ENCODE data around the gene DPP10.

The DPP10 gene

GRCh38 chr2:115596659-115597375, 1154.4 kb downstream of the DPP10 start:
- no peak for DNase-seq

- no peak for DNase-seq
Measured at GRCh38 chr2:115603285-115603684, 1160.8 kb downstream of the DPP10 start.

GRCh38 chr2:115606350-115606749, 1163.9 kb downstream of the DPP10 start:
- no peak for DNase-seq

- no peak for DNase-seq
Measured at GRCh38 chr2:115609978-115610377, 1167.5 kb downstream of the DPP10 start.

- no peak for DNase-seq
Measured at GRCh38 chr2:115610888-115611287, 1168.4 kb downstream of the DPP10 start.

GRCh38 chr2:115624332-115624731, 1181.9 kb downstream of the DPP10 start:
- no peak for DNase-seq

- DNase-seq: no peak
Measured at GRCh38 chr2:115634578-115634977, 1192.1 kb downstream of the DPP10 start.

GRCh38 chr2:115635430-115635829, 1193.0 kb downstream of the DPP10 start:
- no peak for DNase-seq

GRCh38 chr2:115649731-115650130, 1207.3 kb downstream of the DPP10 start:
- DNase-seq: no peak

- DNase-seq: no peak
Measured at GRCh38 chr2:115650827-115651226, 1208.4 kb downstream of the DPP10 start.

GRCh38 chr2:115652652-115653051, 1210.2 kb downstream of the DPP10 start:
- no peak for DNase-seq

- DNase-seq: no peak
Measured at GRCh38 chr2:115654362-115654761, 1211.9 kb downstream of the DPP10 start.

- DNase-seq: no peak
Measured at GRCh38 chr2:115678129-115678528, 1235.7 kb downstream of the DPP10 start.

GRCh38 chr2:115684345-115684744, 1241.9 kb downstream of the DPP10 start:
- DNase-seq: no peak

GRCh38 chr2:115691409-115691808, 1249.0 kb downstream of the DPP10 start:
- DNase-seq: no peak

- no peak for DNase-seq
Measured at GRCh38 chr2:115694651-115695050, 1252.2 kb downstream of the DPP10 start.

GRCh38 chr2:115733190-115733775, 1290.8 kb downstream of the DPP10 start:
- no peak for DNase-seq

GRCh38 chr2:115738111-115738510, 1295.7 kb downstream of the DPP10 start:
- DNase-seq: no peak

GRCh38 chr2:115739574-115739973, 1297.1 kb downstream of the DPP10 start:
- no peak for DNase-seq

- DNase-seq: no peak
Measured at GRCh38 chr2:115746151-115746550, 1303.7 kb downstream of the DPP10 start.

- DNase-seq: no peak
Measured at GRCh38 chr2:115757286-115757685, 1314.8 kb downstream of the DPP10 start.

- DNase-seq: no peak
Measured at GRCh38 chr2:115763601-115764000, 1321.2 kb downstream of the DPP10 start.

- no peak for DNase-seq
Measured at GRCh38 chr2:115771516-115771915, 1329.1 kb downstream of the DPP10 start.

GRCh38 chr2:115774361-115774760, 1331.9 kb downstream of the DPP10 start:
- DNase-seq: no peak

Measured in T-helper 2 cell (primary cell).